K562 (cell line): Measurements from ENCODE around the gene SMC4. TPM values are rescaled to one million over a fixed set of nuclear protein-coding genes. Genes with fewer than 3 reads are reported as not detected.

ENCODE experiments used
- ATAC-seq: fragments of 200-7000 bp; cut with Tn5 transposase; 3 replicates; pipeline ENCODE4 v1.9.1; 2020; ENCODE audit warnings: moderate library complexity
- BruUV-seq: library from RNA; stranded (reverse); fragments of 400-500 nt; replicated peaks from 2 replicates; lab custom pipeline; 2021; lab: Mats Ljungman, UMichigan
- CTCF ChIA-PET: fragments of 300-600 bp; formaldehyde crosslinking; extraction: SDS; loops from one replicate; lab custom pipeline; 2021; ENCODE audit warnings: low intra/inter-chr PET ratio; lab: Yijun Ruan, JAX
- POLR2A ChIA-PET: fragments of 300-600, 350-650 bp; sonication (Branson Sonifier 250); formaldehyde crosslinking; extraction: SDS; loops from one replicate; lab custom pipeline; 2021; ENCODE audit warnings: antibody characterized with exemption, inconsistent platforms; lab: Yijun Ruan, JAX
- DNase-seq, 4 experiments: peaks; one replicate each; pipeline versions ENCODE4 v3.0.0 to v3.0.0-alpha.2; 2011 to 2018; ENCODE audit warnings: low spot score in 3 of 4, mixed read lengths in 3 of 4; ENCODE audit errors: extremely low read depth in 1 of 4
- FAIRE-seq: peaks from 2 replicates; lab custom pipeline; 2011; peaks lifted over from hg19 to GRCh38; lab: Jason Lieb, UNC
- H2AFZ ChIP-seq: 2 replicates; pipeline ENCODE4 v1.6.0; 2011; ENCODE audit warnings: low read depth, low read length, control low read depth, inconsistent platforms
- H3K27ac ChIP-seq: fragments of 200-600 bp; 3 replicates; pipeline ENCODE4 v1.8.0; 2011; ENCODE audit warnings: low read depth, mild to moderate bottlenecking, control low read depth, inconsistent platforms, low read length, moderate library complexity, mixed read lengths; ENCODE audit errors: extremely low read depth
- H3K27me3 ChIP-seq, 2 experiments: fragments of 300-600 bp in 1 of 2; 2 replicates in 1 of 2; 3 replicates in 1 of 2; pipeline versions ENCODE4 v1.6.0 to v1.8.0; 2011; ENCODE audit warnings: inconsistent platforms in 2 of 2, low read length in 2 of 2, mild to moderate bottlenecking in 1 of 2, mixed read lengths in 1 of 2, moderate library complexity in 1 of 2; ENCODE audit not compliant: control insufficient read depth in 2 of 2, insufficient read depth in 2 of 2
- H3K36me3 ChIP-seq: fragments of 300-600 bp; 3 replicates; pipeline ENCODE4 v1.8.0; 2011; ENCODE audit warnings: mild to moderate bottlenecking, low read length, inconsistent platforms; ENCODE audit not compliant: control insufficient read depth, insufficient read depth
- H3K4me1 ChIP-seq, 2 experiments: fragments of 200-600 bp in 1 of 2; replicated peaks in 1 of 2; 2 replicates in 1 of 2; 3 replicates in 1 of 2; pipeline versions ENCODE4 v1.5.1 to v1.8.0; 2011; ENCODE audit warnings: inconsistent platforms in 2 of 2, low read length in 2 of 2, mild to moderate bottlenecking in 1 of 2, mixed read lengths in 1 of 2, moderate library complexity in 1 of 2; ENCODE audit not compliant: control insufficient read depth in 2 of 2, insufficient read depth in 2 of 2
- H3K4me2 ChIP-seq: 2 replicates; pipeline ENCODE4 v1.6.1; 2011; ENCODE audit warnings: low read length, control low read depth, inconsistent platforms, mixed read lengths; ENCODE audit not compliant: insufficient read depth
- H3K4me3 ChIP-seq: fragments of 200-600 bp; sonication (generic), shearing (Covaris generic); 2 replicates; pipeline ENCODE4 v1.5.1; 2016; ENCODE audit warnings: control low read depth, inconsistent platforms
- H3K79me2 ChIP-seq: fragments of 200-600 bp; 3 replicates; pipeline ENCODE4 v1.8.0; 2011; ENCODE audit warnings: low read length, inconsistent platforms; ENCODE audit not compliant: control insufficient read depth, insufficient read depth
- H3K9ac ChIP-seq, 2 experiments: 2 replicates each; pipeline versions ENCODE4 v1.6.0 to v1.6.1; 2011; ENCODE audit warnings: low read depth in 2 of 2, low read length in 2 of 2, control low read depth in 1 of 2, inconsistent platforms in 1 of 2, mild to moderate bottlenecking in 1 of 2, mixed read lengths in 1 of 2; ENCODE audit not compliant: insufficient read depth in 1 of 2
- H3K9me1 ChIP-seq: one replicate; pipeline ENCODE4 v1.6.0; 2011; ENCODE audit warnings: inconsistent platforms, mild to moderate bottlenecking, low read length, moderate library complexity; ENCODE audit not compliant: control insufficient read depth, insufficient read depth
- H3K9me3 ChIP-seq: replicated peaks from 2 replicates; pipeline ENCODE4 v1.5.1; 2011; ENCODE audit warnings: low read depth, low read length, inconsistent platforms; ENCODE audit not compliant: control insufficient read depth, insufficient read depth
- H4K20me1 ChIP-seq: replicated peaks from 2 replicates; pipeline ENCODE4 v1.6.1; 2011; ENCODE audit warnings: low read length, inconsistent platforms, mixed read lengths; ENCODE audit not compliant: control insufficient read depth, insufficient read depth
- BACH1 ChIP-seq: fragments of 200-800 bp; sonication (Bioruptor generic); IDR thresholded peaks from 2 replicates; pipeline ENCODE4 v1.6.1; 2016; ENCODE audit warnings: missing genetic modification characterization, missing compliant biosample characterization
- NR4A1 ChIP-seq, 2 experiments: fragments of 250-450 bp in 1 of 2; fragments of 450-650 bp in 1 of 2; sonication (Bioruptor Pico) in 1 of 2; IDR thresholded peaks; 2 replicates each; pipeline versions ENCODE4 v1.4.0 to v1.6.1; 2016 to 2020; ENCODE audit warnings: mild to moderate bottlenecking in 2 of 2, missing compliant biosample characterization in 1 of 2, missing genetic modification characterization in 1 of 2, moderate library complexity in 1 of 2
- PHB ChIP-seq: fragments of 250-450 bp; sonication (Bioruptor Pico); IDR thresholded peaks from 2 replicates; pipeline ENCODE4 v1.5.0; 2021
- RBM25 ChIP-seq: fragments of 200-400 bp; formaldehyde crosslinking; IDR thresholded peaks from 2 replicates; pipeline ENCODE4 v1.6.1; 2018; ENCODE audit warnings: low read length, low read depth, moderate library complexity; ENCODE audit not compliant: severe bottlenecking
- RCOR1 ChIP-seq, 2 experiments: IDR thresholded peaks; 2 replicates each; pipeline ENCODE4 v1.6.1; 2012; ENCODE audit warnings: low read depth in 2 of 2, low read length in 2 of 2, borderline replicate concordance in 1 of 2, improper control_type of control experiment in 1 of 2
- SAFB2 ChIP-seq: fragments of 200-400 bp; formaldehyde crosslinking; IDR thresholded peaks from 2 replicates; pipeline ENCODE4 v1.6.1; 2018; ENCODE audit warnings: borderline replicate concordance, low read length, low read depth, moderate library complexity; ENCODE audit not compliant: severe bottlenecking
- SP1 ChIP-seq: sonication (generic); formaldehyde crosslinking; IDR thresholded peaks from 2 replicates; pipeline ENCODE4 v1.8.1; 2022; ENCODE audit warnings: mild to moderate bottlenecking, missing genetic modification reagents
- TAF7 ChIP-seq: fragments of 450-650 bp; IDR thresholded peaks from 2 replicates; pipeline ENCODE4 v1.6.1; 2016; ENCODE audit warnings: missing genetic modification characterization, missing compliant biosample characterization
- TCF7L2 ChIP-seq: fragments of 150-350 bp; IDR thresholded peaks from 2 replicates; pipeline ENCODE4 v1.6.1; 2016; ENCODE audit warnings: low read depth, mild to moderate bottlenecking, low read length, moderate library complexity
- TEAD1 ChIP-seq, 2 experiments: fragments of 450-650 bp in 1 of 2; sonication (generic) in 1 of 2; formaldehyde crosslinking; IDR thresholded peaks; 2 replicates each; pipeline versions ENCODE4 v1.4.0 to v1.8.0; 2020 to 2022; ENCODE audit warnings: mild to moderate bottlenecking in 2 of 2, missing genetic modification reagents in 1 of 2
- ZFP1 ChIP-seq: fragments of 450-650 bp; formaldehyde crosslinking; IDR thresholded peaks from 2 replicates; pipeline ENCODE4 v1.4.0; 2020; ENCODE audit warnings: mild to moderate bottlenecking, mixed read lengths
- ZNF143 ChIP-seq: sonication (generic); formaldehyde crosslinking; IDR thresholded peaks from 2 replicates; pipeline ENCODE4 v1.9.0; 2022; ENCODE audit warnings: mild to moderate bottlenecking, missing genetic modification reagents
- ZNF165 ChIP-seq: fragments of 250-450 bp; sonication (Bioruptor Pico); IDR thresholded peaks from 2 replicates; pipeline ENCODE4 v1.4.0; 2020; ENCODE audit warnings: borderline replicate concordance
- ZNF175 ChIP-seq: fragments of 200-800 bp; sonication (Bioruptor generic); IDR thresholded peaks from 2 replicates; pipeline ENCODE4 v1.6.1; 2016; ENCODE audit warnings: low read depth, mild to moderate bottlenecking, missing genetic modification characterization, missing compliant biosample characterization
- ZNF785 ChIP-seq: fragments of 250-450 bp; sonication (Bioruptor Pico); IDR thresholded peaks from 2 replicates; pipeline ENCODE4 v1.4.0; 2020; ENCODE audit warnings: mild to moderate bottlenecking
- WGBS: fragments of 100-300 bp; shearing (Covaris generic); methylation state at CpG from one replicate; pipeline ENCODE4 v1.1.6; 2016; ENCODE audit warnings: low coverage, mixed read lengths; ENCODE audit not compliant: insufficient coverage; ENCODE audit errors: missing lambda C conversion rate; 5-methylcytosine and 5-hydroxymethylcytosine counted together
- in situ Hi-C: fragments of 300-500 bp; cut with MboI; formaldehyde crosslinking; loops from 4 replicates; pipeline ENCODE4 v1.15.0; 2018; ENCODE audit warnings: inconsistent platforms, mixed read lengths
- intact Hi-C: fragments of 100-400 bp; cut with micrococcal nuclease; formaldehyde crosslinking; loops from 2 replicates; pipeline ENCODE4 v1.14.2; 2022
- polyA plus RNA-seq, 8 experiments: library from polyadenylated mRNA; depleted of rRNA in 4 of 8; stranded (reverse) in 5 of 8; unstranded in 3 of 8; fragments of >200 nt; fragmentation: Nextera tagmentation in 2 of 8; fragmentation: Illumina TruSeq in 1 of 8; extraction: Ambion mirVana in 2 of 8; extraction: Trizol in 1 of 8; gene quantifications; 2 replicates each; pipeline versions ENCODE4 v1.2.1 to v1.2.3, GENCODE V29; 2011 to 2014; ENCODE audit warnings: inconsistent platforms in 1 of 8, missing spikeins in 1 of 8
- total RNA-seq, 7 experiments: library from RNA; depleted of rRNA in 6 of 7; stranded (reverse); fragments of >200 nt in 6 of 7; fragmentation: Illumina TruSeq in 2 of 7; extraction: Trizol in 2 of 7; gene quantifications; 2 replicates each; pipeline versions ENCODE4 v1.2.1 to v1.2.3, GENCODE V29; 2011 to 2021; ENCODE audit warnings: low replicate concordance in 1 of 7
- TF ChIP-seq, protein P1 (sequence below): sonication (generic); formaldehyde crosslinking; IDR thresholded peaks from 2 replicates; pipeline ENCODE4 v1.9.0; 2022; ENCODE audit warnings: mild to moderate bottlenecking, missing genetic modification reagents
- TF ChIP-seq, protein P2 (sequence below): fragments of 450-650 bp; formaldehyde crosslinking; IDR thresholded peaks from 2 replicates; pipeline ENCODE4 v1.4.0; 2022; ENCODE audit warnings: mild to moderate bottlenecking, moderate library complexity
- TF ChIP-seq, protein P3 (sequence below): IDR thresholded peaks from 2 replicates; pipeline ENCODE4 v1.6.1; 2011; ENCODE audit not compliant: insufficient read length; ENCODE audit errors: extremely low read depth
- TF ChIP-seq, protein P4 (sequence below): fragments of 250-450 bp; sonication (Bioruptor Pico); IDR thresholded peaks from 2 replicates; pipeline ENCODE4 v1.4.0; 2020; ENCODE audit warnings: mild to moderate bottlenecking

Gene SMC4
- total and polyA plus RNA-seq, 9 of the 15 experiments (the other 6 are each of a cell fraction or from before 2014, with no cell fraction given), result 87.9 to 347 (median 176) TPM

DNA sequence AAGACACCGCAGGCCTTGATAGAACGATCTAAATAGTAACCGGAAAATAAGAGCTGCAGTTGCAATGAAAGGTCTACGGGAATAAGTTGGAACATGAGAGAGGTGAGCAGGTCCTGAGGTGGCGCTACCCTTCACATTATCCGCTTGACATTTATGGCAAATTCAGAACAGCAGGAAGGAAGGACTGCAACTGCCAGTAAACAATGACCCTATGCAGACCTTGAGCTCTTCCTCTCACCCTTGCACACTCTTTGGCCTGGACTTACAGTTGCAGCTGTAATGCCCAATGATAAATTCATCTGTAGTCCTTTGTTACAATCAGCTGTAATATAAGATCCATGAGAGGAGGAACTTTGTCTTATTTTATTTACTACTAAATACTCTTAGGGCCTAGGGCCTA lies 82.4 kb downstream of the SMC4 start (continued):
- TF ChIP-seq NR4A1 (CRISPR knock-in tag; IDR thresholded peaks at IDR 0.05) (no peak), NR4A1 (tag; IDR thresholded peaks at IDR 0.05) (no peak), TAF7 (tag) (no peak), ZNF143 (CRISPR knock-in tag) (no peak), RBM25 (no peak), ZNF785 (CRISPR knock-in tag) (no peak), SP1 (CRISPR knock-in tag) (no peak)

DNA sequence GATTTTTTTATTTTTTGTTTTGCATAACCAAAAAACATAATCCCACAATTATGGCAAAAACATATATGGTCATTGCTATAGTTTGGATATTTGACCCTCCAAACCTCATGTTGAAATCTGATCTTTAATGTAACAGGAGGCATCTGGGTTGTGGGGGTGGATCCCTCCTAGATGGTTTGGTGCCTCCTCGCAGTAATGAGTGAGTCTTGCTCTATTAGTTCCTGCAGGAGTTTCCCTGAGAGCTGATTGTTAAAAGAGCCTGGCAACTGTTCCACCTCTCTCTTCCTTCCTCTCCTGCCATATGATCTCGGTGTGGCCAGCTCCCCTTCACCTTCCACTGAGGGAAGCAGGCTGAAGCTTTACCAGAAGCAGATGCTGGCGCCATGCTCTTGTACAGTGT lies 83.3 kb downstream of the SMC4 start:
- Histone ChIP-seq H3K4me1 (0 out of 5 replicates have a peak, but pooled peaks cover 0 to under 1% of the 10 kb centered on the region in 2 experiments), H4K20me1 (no peaks in the 10 kb centered on the region), H3K9ac (no peak overlapping the region), H3K9me3 (no peaks in the 10 kb centered on the region), H3K79me2 (no peaks in the 10 kb centered on the region), H2AFZ (no peak overlapping the region), H3K9me1 (no peaks in the 10 kb centered on the region), H3K27ac (no peak overlapping the region), H3K4me3 (no peak overlapping the region), H3K36me3 (no peaks in the 10 kb centered on the region), H3K27me3 (peaks cover 0 to 5% of the 10 kb centered on the region in 2 experiments; a peak in 1 of 5 replicates), H3K4me2 (no peak overlapping the region)
- ChIA-PET CTCF (no interaction called here), POLR2A (interaction anchor here (1.0 kb wide), 1 partner anchor 34 kb away, joined by 3 read pairs; the partner anchor contains the start of gene TRIM59)
- DNase-seq (no peak), ATAC-seq (no peak), FAIRE-seq (no peak)
- WGBS, result 26% methylated on average over 3 of the region's 3 CpGs
- intact Hi-C loops (loop anchor here (10.0 kb wide), 1 partner anchor 448 kb away; no protein-coding TSS in a partner anchor), in situ Hi-C loops (loop anchor here (10.0 kb wide), 2 partner anchors 328 to 448 kb away; no protein-coding TSS in a partner anchor)
- no TSS peak for BruUV-seq
- TF ChIP-seq BACH1 (tag), result no peak
- TF ChIP-seq TCF7L2, result no peak
- TF ChIP-seq TAF7 (tag), result no peak
- no peak for TF ChIP-seq PHB (CRISPR knock-in tag)
- TF ChIP-seq RCOR1 (IDR thresholded peaks at IDR 0.05; ENCODE audit: borderline replicate concordance in 1 of 2, low read depth in 2 of 2, low read length in 2 of 2), result no peak
- TF ChIP-seq, protein P1, sequence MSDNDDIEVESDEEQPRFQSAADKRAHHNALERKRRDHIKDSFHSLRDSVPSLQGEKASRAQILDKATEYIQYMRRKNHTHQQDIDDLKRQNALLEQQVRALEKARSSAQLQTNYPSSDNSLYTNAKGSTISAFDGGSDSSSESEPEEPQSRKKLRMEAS (CRISPR knock-in tag), result no peak
- TF ChIP-seq ZNF165, result no peak
- no peak for TF ChIP-seq TEAD1 (CRISPR knock-in tag; IDR thresholded peaks at IDR 0.05)
- no peak for TF ChIP-seq SAFB2
- TF ChIP-seq, protein P2, sequence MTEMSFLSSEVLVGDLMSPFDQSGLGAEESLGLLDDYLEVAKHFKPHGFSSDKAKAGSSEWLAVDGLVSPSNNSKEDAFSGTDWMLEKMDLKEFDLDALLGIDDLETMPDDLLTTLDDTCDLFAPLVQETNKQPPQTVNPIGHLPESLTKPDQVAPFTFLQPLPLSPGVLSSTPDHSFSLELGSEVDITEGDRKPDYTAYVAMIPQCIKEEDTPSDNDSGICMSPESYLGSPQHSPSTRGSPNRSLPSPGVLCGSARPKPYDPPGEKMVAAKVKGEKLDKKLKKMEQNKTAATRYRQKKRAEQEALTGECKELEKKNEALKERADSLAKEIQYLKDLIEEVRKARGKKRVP (CRISPR knock-in tag), result no peak
- no peak for TF ChIP-seq ZFP1
- TF ChIP-seq, protein P3, sequence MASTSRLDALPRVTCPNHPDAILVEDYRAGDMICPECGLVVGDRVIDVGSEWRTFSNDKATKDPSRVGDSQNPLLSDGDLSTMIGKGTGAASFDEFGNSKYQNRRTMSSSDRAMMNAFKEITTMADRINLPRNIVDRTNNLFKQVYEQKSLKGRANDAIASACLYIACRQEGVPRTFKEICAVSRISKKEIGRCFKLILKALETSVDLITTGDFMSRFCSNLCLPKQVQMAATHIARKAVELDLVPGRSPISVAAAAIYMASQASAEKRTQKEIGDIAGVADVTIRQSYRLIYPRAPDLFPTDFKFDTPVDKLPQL, result no peak
- TF ChIP-seq, protein P4, sequence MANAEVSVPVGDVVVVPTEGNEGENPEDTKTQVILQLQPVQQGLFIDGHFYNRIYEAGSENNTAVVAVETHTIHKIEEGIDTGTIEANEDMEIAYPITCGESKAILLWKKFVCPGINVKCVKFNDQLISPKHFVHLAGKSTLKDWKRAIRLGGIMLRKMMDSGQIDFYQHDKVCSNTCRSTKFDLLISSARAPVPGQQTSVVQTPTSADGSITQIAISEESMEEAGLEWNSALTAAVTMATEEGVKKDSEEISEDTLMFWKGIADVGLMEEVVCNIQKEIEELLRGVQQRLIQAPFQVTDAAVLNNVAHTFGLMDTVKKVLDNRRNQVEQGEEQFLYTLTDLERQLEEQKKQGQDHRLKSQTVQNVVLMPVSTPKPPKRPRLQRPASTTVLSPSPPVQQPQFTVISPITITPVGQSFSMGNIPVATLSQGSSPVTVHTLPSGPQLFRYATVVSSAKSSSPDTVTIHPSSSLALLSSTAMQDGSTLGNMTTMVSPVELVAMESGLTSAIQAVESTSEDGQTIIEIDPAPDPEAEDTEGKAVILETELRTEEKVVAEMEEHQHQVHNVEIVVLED (CRISPR knock-in tag), result no peak
- TF ChIP-seq ZNF175 (CRISPR knock-in tag), result no peak
